GM18909 (cell line): ENCODE results near the gene COMMD7.

ENCODE experiments used
- ATAC-seq: cut with Tn5 transposase; IDR thresholded peaks from one replicate; pipeline ENCODE4 v1.9.1; 2021; ENCODE audit warnings: mild to moderate bottlenecking; ENCODE audit not compliant: unreplicated experiment, poor library complexity

Gene COMMD7

GRCh38 chr20:32652739-32653526 lies 90.3 kb downstream of the COMMD7 start:
- peak; percentile 64 for ATAC-seq
